T-cell (primary cell): Measurements from ENCODE around the gene CCDC6. TPM values are rescaled to one million over a fixed set of nuclear protein-coding genes. Genes with fewer than 3 reads are reported as not detected.

Source experiments
- ATAC-seq, 4 experiments: fragments of 200-7000 bp in 3 of 4; fragments of 150-1000 bp in 1 of 4; cut with Tn5 transposase; replicated peaks in 1 of 4; 1 replicate in 3 of 4; 2 replicates in 1 of 4; pipeline ENCODE4 v1.10.0; 2021; ENCODE audit warnings: moderate library complexity in 3 of 4, mild to moderate bottlenecking in 2 of 4, moderate number of reproducible peaks in 1 of 4
- CTCF ChIA-PET, 2 donors: fragments of 300-600 bp; sonication (Branson Sonifier 250); formaldehyde crosslinking; loops; one replicate each; lab custom pipeline; 2022; ENCODE audit warnings: antibody characterized with exemption in 2 of 2; lab: Charles Lee
- POLR2A ChIA-PET, 2 donors: fragments of 300-600 bp; sonication (Branson Sonifier 250); formaldehyde crosslinking; loops; one replicate each; lab custom pipeline; 2022; ENCODE audit warnings: antibody characterized with exemption in 2 of 2; lab: Charles Lee
- DNase-seq, 35 experiments: peaks; one replicate each; pipeline versions ENCODE4 v3.0.0 to v3.0.0-alpha.2; 2013 to 2023
- H3K27ac ChIP-seq: one replicate; pipeline ENCODE4 v1.5.1; 2013; ENCODE audit warnings: low read length
- H3K27me3 ChIP-seq, 2 experiments: replicated peaks in 1 of 2; 1 replicate in 1 of 2; 2 replicates in 1 of 2; pipeline versions ENCODE4 v1.6.1 to v1.7.0; 2013; ENCODE audit warnings: low read length in 1 of 2, mixed read lengths in 1 of 2; ENCODE audit not compliant: control insufficient read depth in 2 of 2, insufficient read depth in 2 of 2; ENCODE audit errors: extremely low read depth in 1 of 2
- H3K36me3 ChIP-seq, 2 donors: 1 replicate in 1 of 2; 2 replicates in 1 of 2; pipeline versions ENCODE4 v1.6.1 to v1.7.0; 2013; ENCODE audit warnings: low read length in 1 of 2; ENCODE audit not compliant: control insufficient read depth in 2 of 2, insufficient read depth in 1 of 2; ENCODE audit errors: extremely low read depth in 1 of 2
- H3K4me1 ChIP-seq, 2 experiments: 1 replicate in 1 of 2; 2 replicates in 1 of 2; pipeline versions ENCODE4 v1.6.1 to v1.7.0; 2013; ENCODE audit warnings: low read length in 2 of 2, mixed read lengths in 1 of 2; ENCODE audit not compliant: insufficient read depth in 2 of 2, control insufficient read depth in 1 of 2; ENCODE audit errors: extremely low read depth in 1 of 2
- H3K4me3 ChIP-seq, 2 donors: 1 replicate in 1 of 2; 2 replicates in 1 of 2; pipeline versions ENCODE4 v1.5.1 to v1.7.0; 2013; ENCODE audit warnings: mild to moderate bottlenecking in 2 of 2, low read length in 1 of 2, moderate library complexity in 1 of 2; ENCODE audit not compliant: control insufficient read depth in 1 of 2; ENCODE audit errors: extremely low read depth in 1 of 2
- H3K9me3 ChIP-seq: 2 replicates; pipeline ENCODE4 v1.7.0; 2013
- H3K27ac Mint-ChIP-seq, 2 donors: one replicate each; pipeline ENCODE4 v1.8.0; 2020 to 2021; ENCODE audit warnings: mild to moderate bottlenecking in 2 of 2, mixed read lengths in 2 of 2
- H3K27me3 Mint-ChIP-seq, 2 donors: one replicate each; pipeline ENCODE4 v1.8.0; 2021 to 2022; ENCODE audit warnings: mixed read lengths in 2 of 2
- H3K36me3 Mint-ChIP-seq: one replicate; pipeline ENCODE4 v1.8.0; 2021; ENCODE audit warnings: mixed read lengths
- H3K4me1 Mint-ChIP-seq, 3 donors: one replicate each; pipeline ENCODE4 v1.8.0; 2020 to 2022; ENCODE audit warnings: mixed read lengths in 3 of 3, mild to moderate bottlenecking in 1 of 3
- H3K4me3 Mint-ChIP-seq, 3 donors: one replicate each; pipeline ENCODE4 v1.8.0; 2020 to 2022; ENCODE audit warnings: mild to moderate bottlenecking in 3 of 3, mixed read lengths in 3 of 3, moderate library complexity in 3 of 3
- H3K9me3 Mint-ChIP-seq, 3 donors: one replicate each; pipeline ENCODE4 v1.8.0; 2020 to 2022; ENCODE audit warnings: mixed read lengths in 3 of 3
- WGBS: methylation state at CpG from one replicate; pipeline ENCODE4 v1.1.5; 2013; ENCODE audit warnings: missing lambda C conversion rate; ENCODE audit not compliant: insufficient coverage; 5-methylcytosine and 5-hydroxymethylcytosine counted together
- total RNA-seq, 35 experiments: library from RNA in 6 of 35; stranded (reverse) in 6 of 35; fragments of 120-200 nt in 1 of 35; gene quantifications; one replicate each; pipeline versions ENCODE4 v1.2.1 to v1.2.4 and lab custom pipeline; 2013 to 2026

CCDC6 gene
- total RNA-seq, 5 donors from 2014 or later (not counting 1 experiment from before 2014, with no cell fraction given) = 16.5 to 26.1 (median 20.1) TPM

DNA sequence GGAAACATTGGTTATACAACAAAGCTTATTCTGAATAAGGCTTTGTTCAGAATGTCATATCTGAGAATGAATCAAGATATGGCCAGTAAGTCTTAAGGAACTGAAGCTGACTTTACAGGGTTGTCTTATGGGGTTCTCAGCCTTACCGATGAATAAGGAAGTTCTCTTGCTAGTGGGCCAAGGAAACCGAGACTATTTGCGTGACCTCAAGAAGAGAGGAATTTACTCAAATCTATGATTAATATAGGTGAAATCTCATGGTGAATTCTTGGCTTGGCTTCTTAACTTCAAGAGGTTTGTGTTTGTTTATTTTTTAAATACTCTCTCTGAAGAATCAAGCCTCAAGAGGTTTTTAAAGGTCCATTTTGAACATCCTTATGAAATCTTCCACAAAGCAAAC lies 148.4 kb downstream of the CCDC6 start:
- Histone ChIP-seq H3K27ac (no peak overlapping the region), H3K36me3 (no peaks in the 10 kb centered on the region), H3K4me1 (no peaks in the 10 kb centered on the region), H3K9me3 (no peaks in the 10 kb centered on the region), H3K4me3 (no peak overlapping the region), H3K27me3 (no peaks in the 10 kb centered on the region)
- DNase-seq (no peak), ATAC-seq (no peak)
- Mint-ChIP-seq H3K27ac (no peak overlapping the region), H3K36me3 (no peaks in the 10 kb centered on the region), H3K9me3 (peaks cover 3 to 8% (median 4%) of the 10 kb centered on the region in 3 donors), H3K4me3 (no peak overlapping the region), H3K27me3 (peaks cover 0 to 5% of the 10 kb centered on the region in 2 donors), H3K4me1 (no peaks in the 10 kb centered on the region)
- POLR2A ChIA-PET = no interaction called here
- CTCF ChIA-PET = no interaction called here
- WGBS = no CpG with 5 or more reads among the region's 3 CpGs

DNA sequence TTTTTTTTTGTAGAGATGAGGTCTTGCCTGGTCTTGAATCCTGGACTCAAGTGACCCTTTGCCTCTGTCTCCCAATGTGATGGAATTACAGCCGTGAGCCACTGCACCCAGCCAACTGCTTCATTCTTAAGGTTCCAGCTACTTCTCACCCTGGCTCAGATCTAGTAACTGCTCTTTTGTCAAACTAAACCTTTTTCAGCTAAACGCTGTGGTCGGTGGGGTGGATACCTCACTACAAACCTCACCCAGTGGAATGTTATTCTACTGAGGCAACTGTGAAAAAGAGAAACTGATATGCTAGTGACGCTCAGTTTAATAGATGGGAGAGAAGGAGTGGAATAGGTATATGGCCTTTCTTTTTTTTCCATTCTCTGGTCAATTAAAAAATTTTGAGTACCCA lies 151.4 kb downstream of the CCDC6 start:
- ChIA-PET CTCF (no interaction called here), POLR2A (no interaction called here)
- H3K4me1 Mint-ChIP-seq = no peaks in the 10 kb centered on the region
- H3K4me3 Mint-ChIP-seq = no peak overlapping the region
- no peak overlapping the region for H3K4me3 ChIP-seq
- H3K36me3 Mint-ChIP-seq = no peaks in the 10 kb centered on the region
- H3K4me1 ChIP-seq = no peaks in the 10 kb centered on the region
- no peaks in the 10 kb centered on the region for H3K9me3 ChIP-seq
- ATAC-seq (no peak), DNase-seq (no peak)
- no peaks in the 10 kb centered on the region for H3K36me3 ChIP-seq
- no peak overlapping the region for H3K27ac Mint-ChIP-seq
- no peaks in the 10 kb centered on the region for H3K27me3 ChIP-seq
- H3K9me3 Mint-ChIP-seq = no peaks in the 10 kb centered on the region
- peaks cover 4 to 20% of the 10 kb centered on the region in 2 donors for H3K27me3 Mint-ChIP-seq
- WGBS = 100% methylated on average over 1 of the region's 4 CpGs
- H3K27ac ChIP-seq = no peak overlapping the region

DNA sequence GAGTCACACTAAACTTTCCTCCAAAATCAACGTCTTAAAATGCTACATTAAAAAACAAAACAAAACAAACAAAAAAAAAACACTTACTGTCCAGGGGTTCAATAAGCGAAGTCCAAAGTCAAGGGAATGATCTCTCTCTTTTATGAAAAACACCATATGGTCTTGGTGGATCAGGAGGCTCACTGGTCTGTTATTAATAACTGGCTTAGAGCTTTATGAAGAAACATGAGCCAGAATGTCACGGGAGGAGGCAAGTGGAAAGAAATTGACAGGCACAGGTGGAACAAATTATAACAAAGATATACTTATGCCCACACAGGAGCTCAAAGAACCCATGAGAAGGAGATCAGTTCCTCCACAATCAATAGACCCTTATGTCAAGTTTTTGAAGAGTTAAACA lies 153.1 kb downstream of the CCDC6 start, which contains the start of gene MRLN:
MRLN (minus strand) TSS at position 189 of the 400 bp plus-strand sequence.
- DNase-seq = no peak
- no peak within 1 kb of the TSS for H3K27ac Mint-ChIP-seq
- Histone ChIP-seq H3K4me3 (no peak within 1 kb of the TSS), H3K27ac (no peak within 1 kb of the TSS), H3K27me3 (no peaks in the 10 kb centered on the region), H3K36me3 (no peaks in the 10 kb centered on the region), H3K9me3 (no peaks in the 10 kb centered on the region), H3K4me1 (no peaks in the 10 kb centered on the region)
- no peaks in the 10 kb centered on the region for H3K36me3 Mint-ChIP-seq
- H3K4me3 Mint-ChIP-seq = no peak within 1 kb of the TSS
- POLR2A ChIA-PET = interaction anchor here (0.7 kb wide), 2 partner anchors 18 to 1563 kb away, joined by 3 to 9 read pairs; no protein-coding TSS in a partner anchor
- peaks cover 7 to 20% of the 10 kb centered on the region in 2 donors for H3K27me3 Mint-ChIP-seq
- WGBS = 50% methylated on average over 1 of the region's 3 CpGs
- H3K4me1 Mint-ChIP-seq = no peaks in the 10 kb centered on the region
- ATAC-seq = no peak
- CTCF ChIA-PET = interaction anchor here in 1 of 2 donors (0.6 kb wide), 1 partner anchor 84 kb away, joined by 5 read pairs; no protein-coding TSS in a partner anchor
- H3K9me3 Mint-ChIP-seq = no peaks in the 10 kb centered on the region

DNA sequence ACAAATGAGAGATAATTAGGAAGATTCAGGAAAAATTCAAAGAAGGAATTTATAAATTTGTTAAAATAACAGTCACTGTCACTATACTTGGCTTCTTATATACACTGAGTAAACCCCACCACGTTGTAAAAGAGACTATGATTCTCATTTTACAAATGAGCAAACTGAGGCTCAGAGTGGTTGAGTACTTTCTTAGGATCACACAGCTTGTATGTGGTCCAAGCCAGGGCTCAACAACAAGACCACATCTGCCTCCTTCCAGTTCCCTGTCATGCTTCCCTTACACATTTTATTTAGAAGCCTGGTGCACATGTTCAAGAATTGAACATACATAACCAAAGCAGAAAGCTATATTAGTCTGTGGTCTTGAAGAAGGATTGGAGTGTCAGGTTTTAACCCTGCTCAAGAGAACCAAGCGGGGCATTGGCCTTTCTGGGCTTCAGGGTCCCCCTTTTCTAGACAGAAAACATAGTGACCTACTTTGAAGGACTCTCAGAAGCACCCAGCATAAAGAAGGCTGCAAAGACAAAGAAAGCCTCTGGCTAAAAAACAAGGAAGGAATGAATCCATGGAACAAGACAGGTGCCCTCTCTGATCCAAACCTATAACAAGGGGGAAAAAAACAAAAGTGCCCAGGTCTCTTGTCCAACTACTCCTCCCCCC lies 153.9 kb downstream of the CCDC6 start:
- DNase-seq (no peak), ATAC-seq (no peak)
- Mint-ChIP-seq H3K4me1 (no peaks in the 10 kb centered on the region), H3K9me3 (no peaks in the 10 kb centered on the region), H3K27ac (no peak overlapping the region), H3K27me3 (peaks cover 10 to 23% of the 10 kb centered on the region in 2 donors), H3K4me3 (no peak overlapping the region), H3K36me3 (no peaks in the 10 kb centered on the region)
- H3K36me3 ChIP-seq = no peaks in the 10 kb centered on the region
- WGBS = no CpG with 5 or more reads among the region's 2 CpGs
- no peaks in the 10 kb centered on the region for H3K27me3 ChIP-seq
- POLR2A ChIA-PET = interaction anchor here in 1 of 2 donors (0.7 kb wide), 1 partner anchor 1562 kb away, joined by 3 read pairs; no protein-coding TSS in a partner anchor
- CTCF ChIA-PET = no interaction called here
- no peaks in the 10 kb centered on the region for H3K4me1 ChIP-seq
- no peak overlapping the region for H3K4me3 ChIP-seq
- no peak overlapping the region for H3K27ac ChIP-seq
- H3K9me3 ChIP-seq = no peaks in the 10 kb centered on the region

DNA sequence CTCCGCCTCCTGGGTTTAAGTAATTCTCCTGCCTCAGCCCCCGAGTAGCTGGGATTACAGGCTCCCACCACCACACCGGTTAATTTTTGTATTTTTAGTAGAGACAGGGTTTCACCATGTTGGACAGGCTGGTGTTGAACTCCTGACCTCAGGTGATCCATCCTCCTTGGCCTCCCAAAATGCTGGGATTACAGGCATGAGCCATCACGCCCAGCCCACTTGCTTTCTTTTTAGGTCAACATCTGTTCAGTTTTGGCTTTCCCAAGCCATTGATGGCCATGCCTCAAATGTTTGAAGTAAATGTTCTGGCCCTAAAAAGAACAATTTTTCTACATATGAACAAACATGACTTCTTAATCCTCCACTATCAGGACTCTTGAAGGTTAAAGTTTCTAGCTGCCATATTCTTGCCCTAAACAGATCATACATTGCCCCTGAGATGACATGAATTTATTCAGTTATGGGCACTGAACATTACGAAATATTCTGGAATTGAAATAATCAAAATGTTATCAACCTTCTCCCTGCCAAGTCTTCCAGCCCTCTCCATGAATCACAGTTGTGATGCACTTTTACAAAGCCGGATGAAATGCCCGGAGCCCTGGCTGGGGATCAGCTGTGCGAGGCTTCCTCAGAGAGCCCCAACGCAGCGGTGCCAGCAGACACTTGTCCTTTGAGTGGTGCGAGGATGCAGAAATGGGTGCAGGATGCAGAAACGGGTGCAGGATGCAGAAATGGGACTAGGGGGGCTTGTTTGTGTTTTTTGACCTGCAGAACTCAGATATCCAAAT lies 156.0 kb downstream of the CCDC6 start:
- Mint-ChIP-seq H3K36me3 (no peaks in the 10 kb centered on the region), H3K27ac (no peak overlapping the region), H3K4me3 (no peak overlapping the region), H3K27me3 (peaks cover 14 to 28% of the 10 kb centered on the region in 2 donors), H3K9me3 (no peaks in the 10 kb centered on the region), H3K4me1 (no peaks in the 10 kb centered on the region)
- Histone ChIP-seq H3K4me3 (no peak overlapping the region), H3K4me1 (no peaks in the 10 kb centered on the region), H3K27ac (no peak overlapping the region), H3K9me3 (no peaks in the 10 kb centered on the region), H3K27me3 (no peaks in the 10 kb centered on the region), H3K36me3 (no peaks in the 10 kb centered on the region)
- CTCF ChIA-PET = no interaction called here
- 84% methylated on average over 6 of the region's 12 CpGs for WGBS
- DNase-seq = no peak
- no peak for ATAC-seq
- POLR2A ChIA-PET = no interaction called here

DNA sequence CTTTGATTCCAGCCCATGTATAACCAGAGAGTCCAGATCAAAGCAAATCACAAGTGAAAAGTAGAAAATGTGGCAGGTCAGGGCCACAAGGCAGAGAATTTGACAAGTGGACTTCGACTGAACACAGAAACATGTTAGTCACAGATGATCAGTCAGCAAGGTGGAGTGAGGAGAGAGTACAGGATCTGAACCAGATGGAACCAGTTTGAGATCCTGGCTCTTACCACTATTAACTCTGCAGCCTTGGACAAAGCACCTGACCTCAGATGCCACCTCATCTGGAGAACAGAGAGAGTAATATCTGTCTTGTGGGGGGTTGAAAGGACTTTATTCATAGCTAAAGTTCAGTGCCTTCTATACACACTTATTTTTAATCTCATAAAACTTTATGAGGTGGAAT lies 157.5 kb downstream of the CCDC6 start:
- Mint-ChIP-seq H3K9me3 (peaks cover 0 to 2% (median 0%) of the 10 kb centered on the region in 3 donors), H3K27ac (no peak overlapping the region), H3K4me1 (no peaks in the 10 kb centered on the region), H3K27me3 (peaks cover 14 to 28% of the 10 kb centered on the region in 2 donors), H3K36me3 (no peaks in the 10 kb centered on the region), H3K4me3 (no peak overlapping the region)
- Histone ChIP-seq H3K4me3 (no peak overlapping the region), H3K27me3 (no peaks in the 10 kb centered on the region), H3K9me3 (no peaks in the 10 kb centered on the region), H3K4me1 (no peaks in the 10 kb centered on the region), H3K36me3 (no peaks in the 10 kb centered on the region), H3K27ac (no peak overlapping the region)
- DNase-seq = no peak
- WGBS = no CpG with 5 or more reads among the region's 1 CpG
- POLR2A ChIA-PET = no interaction called here
- CTCF ChIA-PET = interaction anchor here in 1 of 2 donors (0.7 kb wide), 1 partner anchor 156 kb away, joined by 3 read pairs; no protein-coding TSS in a partner anchor
- ATAC-seq = no peak
